ENCODE data around the gene SMIM5. TPM values are rescaled to one million over a fixed set of nuclear protein-coding genes. Genes with fewer than 3 reads are reported as not detected.

SMIM5 gene
- total RNA-seq, 1 donor from 2014 or later = 2.7 TPM

DNA sequence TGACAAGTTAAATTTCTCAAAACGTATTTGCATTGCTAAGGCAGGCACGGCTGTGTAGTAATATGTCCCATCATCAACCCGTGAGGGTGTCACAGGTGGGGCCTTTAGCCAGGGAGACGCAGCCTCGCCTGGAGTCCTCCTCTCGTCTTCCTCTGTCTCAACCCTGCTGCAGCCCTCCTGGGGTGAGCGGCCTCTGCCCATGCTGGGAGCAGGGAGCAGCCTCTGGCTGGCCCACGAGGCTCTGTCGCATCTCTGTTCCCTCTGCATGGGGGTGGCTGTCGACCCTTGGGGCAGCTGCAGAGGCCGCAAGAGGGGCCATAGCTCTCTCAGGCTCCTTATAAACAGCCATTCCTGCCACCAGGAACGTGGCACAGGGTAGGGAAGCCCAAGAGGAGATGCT lies 806 bp upstream of the SMIM5 start:
- Histone ChIP-seq H3K4me1 (peaks cover 39% of the 10 kb centered on the region), H3K27me3 (ENCODE audit: low read depth) (no peaks in the 10 kb centered on the region), H3K4me3 (no peak overlapping the region), H3K27ac (peak overlapping the region; percentile 80), H3K9me3 (no peaks in the 10 kb centered on the region), H3K36me3 (peaks cover 20% of the 10 kb centered on the region)
- ATAC-seq = no peak
- intact Hi-C loops (cut with DNase I) = no loop called here
- DNase-seq = peak; percentile 43
- TF ChIP-seq CTCF (IDR thresholded peaks at IDR 0.05) = no peak

DNA sequence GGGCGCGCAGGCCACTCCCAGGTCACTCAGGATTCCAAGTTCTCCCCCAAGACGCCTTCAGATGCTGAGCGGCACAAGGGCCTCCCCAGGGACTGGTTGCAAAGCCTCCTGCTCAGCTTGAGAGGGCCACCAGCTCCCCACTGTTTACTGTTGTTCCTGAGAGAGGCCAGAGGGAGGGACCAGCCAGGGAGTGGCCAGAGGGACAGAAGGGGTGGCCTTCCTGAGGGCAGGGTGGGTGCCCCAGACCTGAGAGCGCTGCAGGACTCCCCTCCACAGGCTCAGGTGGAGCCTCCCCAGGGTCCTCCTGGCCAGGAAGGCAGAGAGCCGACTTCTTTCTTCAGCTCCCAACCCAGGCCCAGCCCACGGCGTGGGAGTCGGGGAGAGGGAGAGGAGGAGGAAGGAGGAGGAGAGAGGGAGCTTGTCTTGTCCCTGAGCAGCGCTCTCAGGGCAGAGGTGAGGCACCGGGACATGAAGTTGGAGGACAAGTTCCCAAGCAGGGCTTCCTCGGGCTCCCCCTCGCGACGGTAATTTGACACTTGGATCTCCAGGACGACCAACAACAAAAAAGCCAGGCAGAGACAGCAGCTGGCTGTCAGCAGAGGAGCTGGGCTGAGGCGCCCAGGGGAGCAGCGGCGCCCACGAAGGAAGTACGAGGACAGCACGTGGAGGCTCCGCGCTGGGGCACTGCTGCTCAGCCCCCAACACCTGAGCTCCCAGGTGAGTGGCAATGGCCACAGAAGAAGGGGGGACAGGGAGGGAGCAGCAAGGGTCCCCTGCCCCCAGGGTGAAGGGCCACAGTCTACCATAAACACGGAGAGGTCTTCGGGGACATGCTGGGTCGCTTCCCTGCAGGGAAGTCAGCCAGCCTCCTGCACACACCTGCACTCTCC lies 497 bp downstream of the SMIM5 start:
- Histone ChIP-seq H3K4me3 (peak overlapping the region; percentile 4), H3K36me3 (peaks cover 20% of the 10 kb centered on the region), H3K9me3 (no peaks in the 10 kb centered on the region), H3K27me3 (ENCODE audit: low read depth) (no peaks in the 10 kb centered on the region), H3K4me1 (peaks cover 39% of the 10 kb centered on the region), H3K27ac (peak overlapping the region; percentile 80)
- intact Hi-C loops (cut with DNase I) = no loop called here
- TF ChIP-seq CTCF (IDR thresholded peaks at IDR 0.05) = peak; percentile 45
- ATAC-seq (peak; percentile 79 to 80), DNase-seq (peak; percentile 91)

GRCh38 chr17:75634376-75634740 lies 1.1 kb downstream of the SMIM5 start:
- Histone ChIP-seq H3K36me3 (peaks cover 17% of the 10 kb centered on the region), H3K4me3 (peak overlapping the region; percentile 3), H3K9me3 (no peaks in the 10 kb centered on the region), H3K27me3 (ENCODE audit: low read depth) (no peaks in the 10 kb centered on the region), H3K27ac (peak overlapping the region; percentile 80), H3K4me1 (peaks cover 39% of the 10 kb centered on the region)
- DNase-seq (peak; percentile 47), ATAC-seq (no peak)
- TF ChIP-seq CTCF (IDR thresholded peaks at IDR 0.05) = no peak
- intact Hi-C loops (cut with DNase I) = no loop called here

- Histone ChIP-seq H3K4me1 (peaks cover 39% of the 10 kb centered on the region), H3K9me3 (no peaks in the 10 kb centered on the region), H3K36me3 (peaks cover 12% of the 10 kb centered on the region), H3K27ac (peak overlapping the region; percentile 80), H3K4me3 (no peak overlapping the region), H3K27me3 (ENCODE audit: low read depth) (no peaks in the 10 kb centered on the region)
- no peak for TF ChIP-seq CTCF (IDR thresholded peaks at IDR 0.05)
- DNase-seq (peak; percentile 42), ATAC-seq (no peak)
- intact Hi-C loops (cut with DNase I) = no loop called here
Measured at GRCh38 chr17:75634754-75635609, 1.7 kb downstream of the SMIM5 start.

- peaks cover 5% of the 10 kb centered on the region for H3K36me3 ChIP-seq
- no peak overlapping the region for H3K4me3 ChIP-seq
- no peaks in the 10 kb centered on the region for H3K9me3 ChIP-seq
- peak overlapping the region; percentile 80 for H3K27ac ChIP-seq
- intact Hi-C loops (cut with DNase I) = no loop called here
- TF ChIP-seq CTCF (IDR thresholded peaks at IDR 0.05) = no peak
- H3K4me1 ChIP-seq = peaks cover 39% of the 10 kb centered on the region
- ATAC-seq (peak in 1 of 2 donors; percentile 40), DNase-seq (peak; percentile 72)
- H3K27me3 ChIP-seq (ENCODE audit: low read depth) = no peaks in the 10 kb centered on the region
Measured at GRCh38 chr17:75635610-75636202, 2.5 kb downstream of the SMIM5 start.
